ENCODE data around the gene VSTM4.

The VSTM4 gene

GRCh38 chr10:49144058-49144720 lies 28.9 kb upstream of the VSTM4 start:
- no peak for DNase-seq (ENCODE audit: low read depth)
- H3K4me3 ChIP-seq (ENCODE audit: low read depth, low read length), result no peak overlapping the region
- no peak for TF ChIP-seq CTCF (IDR thresholded peaks at IDR 0.05; ENCODE audit: low read depth, low read length, missing control alignments)

DNA sequence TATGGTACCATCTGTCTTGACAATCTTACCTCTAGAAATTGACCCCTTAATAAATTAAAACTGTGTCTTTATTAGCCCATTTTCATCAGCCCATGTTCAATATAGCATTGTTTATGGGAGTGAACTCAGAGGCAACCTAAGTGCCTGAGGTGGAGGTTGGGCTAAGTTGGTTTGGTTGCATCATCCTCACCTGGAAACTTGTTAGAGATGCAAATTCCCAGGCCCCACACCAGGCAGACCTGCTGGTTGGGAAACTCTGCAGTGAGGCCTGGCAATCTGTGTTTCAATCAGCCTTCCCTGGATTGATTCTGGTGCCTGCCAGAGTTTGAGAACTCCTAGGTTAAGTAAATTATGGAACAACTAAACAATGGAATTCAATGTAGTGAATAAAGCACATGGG lies 27.9 kb upstream of the VSTM4 start:
- H3K4me3 ChIP-seq (ENCODE audit: low read depth, low read length), result no peak overlapping the region
- TF ChIP-seq CTCF (IDR thresholded peaks at IDR 0.05; ENCODE audit: low read depth, low read length, missing control alignments), result no peak
- DNase-seq (ENCODE audit: low read depth), result no peak

GRCh38 chr10:49141541-49142332 lies 26.4 kb upstream of the VSTM4 start:
- H3K4me3 ChIP-seq (ENCODE audit: low read depth, low read length), result no peak overlapping the region
- no peak for DNase-seq (ENCODE audit: low read depth)
- no peak for TF ChIP-seq CTCF (IDR thresholded peaks at IDR 0.05; ENCODE audit: low read depth, low read length, missing control alignments)

DNA sequence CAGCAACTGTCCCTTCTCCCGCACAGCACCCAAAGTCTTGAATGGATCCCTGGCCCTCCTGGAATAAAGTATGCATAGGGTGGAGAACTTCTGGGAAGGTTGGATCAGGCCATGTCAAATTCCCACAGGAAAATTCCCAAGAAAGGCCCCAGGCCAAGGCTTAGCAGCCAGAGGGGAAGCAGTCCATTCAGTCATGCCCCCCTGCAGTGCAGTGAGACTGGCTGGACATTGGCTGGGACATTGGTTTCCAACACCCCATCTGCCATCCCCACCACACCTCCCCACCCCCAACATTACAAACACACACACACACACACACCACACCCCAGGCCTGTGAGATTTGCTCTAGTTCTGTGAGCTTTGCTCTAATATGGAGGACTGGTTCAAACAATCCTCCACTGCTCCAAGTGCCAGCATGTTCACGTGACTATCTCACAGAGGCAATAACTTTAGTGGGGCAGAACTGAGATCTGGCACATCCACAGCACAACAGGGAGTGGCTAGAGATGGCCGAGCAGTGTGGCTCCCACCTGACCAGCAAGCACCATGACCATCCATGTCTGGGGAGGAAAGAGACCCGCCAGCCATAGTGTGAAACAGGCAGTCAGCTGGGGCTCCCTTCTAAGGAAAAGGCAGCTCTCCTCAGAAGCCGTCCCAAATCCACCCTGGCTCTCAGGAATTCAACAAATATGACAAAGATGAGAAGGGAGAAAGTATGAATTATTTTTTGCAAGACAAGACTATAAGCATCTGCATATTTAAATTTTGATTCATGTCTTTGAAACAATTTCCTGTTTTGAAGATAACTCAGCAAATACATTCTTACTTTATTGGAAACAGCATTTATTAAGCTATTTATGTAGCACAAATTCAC lies 25.2 kb upstream of the VSTM4 start:
- H3K4me3 ChIP-seq (ENCODE audit: low read depth, low read length), result no peak overlapping the region
- DNase-seq (ENCODE audit: low read depth), result no peak
- TF ChIP-seq CTCF (IDR thresholded peaks at IDR 0.05; ENCODE audit: low read depth, low read length, missing control alignments), result no peak

DNA sequence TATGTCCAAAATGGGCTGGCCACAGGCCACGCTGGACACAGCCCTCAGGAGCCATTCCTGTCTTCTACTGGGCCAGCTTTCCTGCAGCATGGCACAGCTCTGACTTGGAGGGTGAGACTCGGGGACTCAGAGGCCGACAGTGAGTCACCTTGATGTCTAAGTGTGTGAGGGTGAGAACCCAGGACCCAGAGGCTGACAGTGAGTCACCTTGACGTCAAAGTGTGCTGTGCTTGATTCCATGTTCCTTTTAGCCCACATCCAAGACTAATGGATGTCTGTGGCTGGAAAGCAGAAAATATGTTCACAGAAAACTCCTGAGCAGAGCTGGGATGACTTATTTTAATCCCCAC lies 24.5 kb upstream of the VSTM4 start:
- no peak for DNase-seq (ENCODE audit: low read depth)
- no peak for TF ChIP-seq CTCF (IDR thresholded peaks at IDR 0.05; ENCODE audit: low read depth, low read length, missing control alignments)
- H3K4me3 ChIP-seq (ENCODE audit: low read depth, low read length), result no peak overlapping the region

DNA sequence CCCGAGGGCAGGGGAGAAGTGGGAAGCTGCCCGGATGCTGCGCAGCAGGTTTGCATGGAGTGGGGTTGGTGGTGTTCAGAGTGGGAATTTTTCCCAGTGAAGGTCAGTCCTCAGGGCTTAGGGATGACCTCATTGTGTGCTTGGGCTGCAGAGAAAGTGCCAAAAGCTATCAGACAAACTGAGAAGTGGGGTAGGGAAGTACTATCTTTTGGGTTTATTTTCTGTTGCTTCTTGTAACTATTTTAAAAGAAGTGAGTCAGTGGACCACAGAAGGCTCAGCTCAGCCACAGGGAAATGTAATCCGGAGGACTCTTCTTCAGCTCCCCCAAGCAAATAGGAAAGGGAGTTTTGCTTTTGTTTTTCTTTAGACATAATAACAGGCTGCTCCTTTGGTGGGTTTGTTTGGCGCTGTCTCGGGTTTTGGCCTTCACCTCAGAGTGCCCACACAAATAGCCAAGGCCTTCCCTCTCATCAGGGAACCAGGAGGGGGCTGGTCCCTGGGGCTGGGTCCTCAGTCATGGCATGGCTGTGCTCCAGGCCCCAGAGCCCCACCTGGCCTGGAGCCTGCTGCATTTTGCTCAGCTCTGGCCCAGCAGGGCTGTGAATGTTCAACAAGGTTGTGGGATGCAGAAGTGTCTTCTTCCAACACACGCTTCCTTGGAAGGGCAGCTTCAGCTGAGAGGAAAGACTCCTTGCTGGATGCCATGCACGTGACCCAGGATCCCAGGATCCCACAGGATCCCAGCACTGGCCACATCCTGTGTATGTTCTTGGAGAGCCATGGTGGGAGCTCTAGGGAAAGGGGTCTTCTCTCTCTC lies 23.9 kb upstream of the VSTM4 start:
- no peak for TF ChIP-seq CTCF (IDR thresholded peaks at IDR 0.05; ENCODE audit: low read depth, low read length, missing control alignments)
- no peak overlapping the region for H3K4me3 ChIP-seq (ENCODE audit: low read depth, low read length)
- DNase-seq (ENCODE audit: low read depth), result no peak
